HG03025 (cell line): ENCODE data around the gene TRIAP1.
A peak's percentile ranks its signal among the peaks of the same experiment; 100 is the strongest.
"Not testable (repeated sequence)": the region's sequence is repeated elsewhere in the genome, so short reads cannot be mapped to it uniquely, and the experiment has no call there.

Experiments
- ATAC-seq: cut with Tn5 transposase; IDR thresholded peaks from one replicate; pipeline ENCODE4 v1.9.1; 2021; ENCODE audit warnings: mild to moderate bottlenecking, moderate library complexity; ENCODE audit not compliant: unreplicated experiment, low FRiP score

The TRIAP1 gene

DNA sequence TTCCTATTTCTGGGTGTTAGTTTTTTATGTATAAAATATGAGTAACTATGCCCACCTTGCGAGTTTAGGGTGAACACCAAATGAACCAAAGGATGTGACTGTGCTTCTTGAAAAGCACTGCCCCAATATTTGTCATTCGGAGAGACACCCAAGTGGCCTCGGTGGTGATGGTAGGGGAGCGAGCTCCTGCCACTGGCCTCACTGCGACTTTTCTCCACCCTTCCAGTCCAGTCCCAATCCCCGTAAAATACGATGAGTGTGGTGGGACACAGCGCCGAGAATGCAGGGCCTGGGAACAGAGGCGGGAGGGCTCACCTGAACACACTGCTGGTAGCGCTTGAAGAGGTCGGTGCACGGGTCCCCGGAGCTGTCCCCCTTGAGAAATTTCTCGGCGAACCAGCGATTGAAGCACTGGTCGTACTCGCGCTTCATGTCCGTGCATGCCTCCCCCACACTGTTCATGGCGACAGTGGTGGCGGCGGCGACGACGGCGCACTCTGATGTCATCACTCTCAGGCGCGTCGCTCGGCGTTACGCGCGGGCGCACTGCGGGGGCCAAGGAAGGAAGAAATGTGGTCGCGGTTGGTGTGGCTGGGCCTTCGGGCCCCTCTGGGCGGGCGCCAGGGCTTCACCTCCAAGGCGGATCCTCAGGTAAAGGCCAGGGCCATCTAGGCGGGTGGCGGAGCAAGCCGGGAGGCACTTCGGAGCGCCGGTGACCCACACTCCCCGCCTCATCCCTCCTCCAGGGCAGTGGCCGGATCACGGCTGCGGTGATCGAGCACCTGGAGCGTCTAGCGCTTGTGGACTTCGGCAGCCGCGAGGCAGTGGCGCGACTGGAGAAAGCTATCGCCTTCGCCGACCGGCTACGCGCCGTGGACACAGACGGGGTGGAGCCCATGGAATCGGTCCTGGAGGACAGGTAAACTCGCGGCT lies at the start of gene TRIAP1, which contains the start of gene GATC:
TRIAP1 (minus strand) TSS at position 474 of the 933 bp plus-strand sequence; CDS start at position 462, 12 bp downstream.
GATC (plus strand) TSS at position 534 of the 933 bp plus-strand sequence; CDS start at position 571, 37 bp downstream.
- peak; percentile 73 for ATAC-seq

DNA sequence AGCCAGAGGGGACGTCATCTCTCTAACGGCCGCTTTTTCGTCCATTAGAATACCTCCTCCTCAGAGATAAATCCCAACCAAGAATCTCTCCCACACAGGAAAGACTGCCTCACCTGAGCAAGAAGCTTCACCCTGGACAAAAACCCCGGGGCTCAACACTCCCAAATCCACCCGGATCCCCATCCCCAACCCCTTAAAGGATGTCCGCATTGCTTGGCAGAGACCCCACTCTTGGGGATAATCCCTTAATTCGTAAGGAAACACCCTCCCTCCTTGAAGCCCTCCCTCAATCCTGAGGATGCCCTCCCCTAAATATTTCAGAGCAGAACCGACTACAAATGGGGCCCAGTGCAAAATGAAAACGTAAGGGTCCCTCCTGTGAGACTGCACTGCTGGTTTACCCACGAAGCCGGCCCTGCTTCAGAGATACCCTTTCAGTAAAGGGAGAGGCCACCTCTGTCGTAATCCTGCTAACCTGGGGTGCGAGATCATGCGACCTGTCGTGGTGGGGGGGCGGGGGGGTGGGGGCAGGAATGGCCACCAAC lies 49.1 kb upstream of the TRIAP1 start:
- ATAC-seq, result no peak

DNA sequence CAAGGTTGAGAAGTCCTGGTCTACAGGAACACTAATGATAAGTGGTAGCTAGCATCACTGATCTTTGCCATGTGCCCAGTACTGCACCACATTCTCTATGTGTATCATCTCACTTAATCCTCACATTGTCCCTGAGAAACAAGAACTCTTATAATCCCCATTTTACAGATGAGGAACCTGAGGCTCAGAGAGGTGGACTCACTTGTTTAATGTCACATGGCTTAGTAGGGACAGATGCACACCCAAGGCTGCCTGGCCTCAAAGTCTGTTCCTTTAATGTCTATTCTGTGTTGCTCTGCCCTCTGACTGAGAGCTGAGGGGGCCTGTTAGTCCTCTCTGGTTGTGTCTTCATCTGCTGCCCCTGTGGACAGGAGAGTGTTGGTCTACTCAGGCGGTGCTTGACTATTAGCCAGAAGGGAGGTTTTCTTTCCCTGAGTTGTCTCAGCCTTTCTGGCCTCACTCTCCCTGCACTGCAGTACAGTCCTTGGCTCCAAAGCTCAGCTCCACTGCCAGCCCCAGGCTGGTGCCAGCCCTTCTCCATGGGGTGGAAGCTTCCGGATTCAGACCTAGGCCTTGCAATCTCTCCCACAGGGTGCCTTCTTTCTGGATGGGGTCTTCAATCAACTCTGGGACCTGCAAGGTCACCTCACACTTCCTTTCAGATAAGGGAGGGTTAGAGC lies 44.8 kb upstream of the TRIAP1 start:
- ATAC-seq, result no peak

DNA sequence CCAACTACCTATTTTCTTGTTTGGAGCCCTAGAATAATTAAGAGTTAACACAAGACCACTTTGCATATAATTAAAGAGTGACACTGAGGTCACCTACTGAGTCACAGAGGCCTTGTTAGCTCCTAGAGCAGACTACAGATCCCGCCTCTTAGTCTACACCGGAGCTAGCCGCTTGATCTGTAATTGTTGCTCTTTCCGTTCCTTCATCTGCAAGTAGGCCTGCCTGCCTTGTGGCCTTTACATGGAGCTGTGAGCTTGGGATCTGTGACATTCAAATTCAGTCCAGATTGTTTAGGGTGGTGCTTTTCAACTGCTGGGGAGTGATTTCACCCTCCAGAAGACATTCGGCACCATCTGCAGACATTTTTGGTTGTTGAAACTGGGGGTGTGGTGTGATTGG lies 44.1 kb upstream of the TRIAP1 start:
- ATAC-seq, result no peak

DNA sequence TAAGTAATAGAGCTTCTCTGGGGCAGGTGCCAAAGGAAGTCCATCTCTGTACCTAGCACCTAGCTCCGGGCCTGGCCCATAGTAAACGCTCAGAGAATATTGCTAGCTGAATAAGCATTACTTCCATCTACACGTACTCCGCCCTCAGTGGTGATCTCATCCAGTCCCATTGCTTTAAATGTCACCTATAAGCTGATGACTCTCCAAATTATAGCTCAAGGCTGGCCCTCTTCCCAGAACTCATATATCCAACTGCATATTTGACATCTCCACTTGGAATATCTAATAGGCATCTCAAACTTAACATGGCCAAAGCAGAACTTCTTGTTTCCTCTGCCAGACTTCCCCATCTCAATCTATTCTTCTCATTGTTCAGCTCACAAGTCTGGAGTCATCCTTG lies 42.8 kb upstream of the TRIAP1 start:
- ATAC-seq, result no peak

DNA sequence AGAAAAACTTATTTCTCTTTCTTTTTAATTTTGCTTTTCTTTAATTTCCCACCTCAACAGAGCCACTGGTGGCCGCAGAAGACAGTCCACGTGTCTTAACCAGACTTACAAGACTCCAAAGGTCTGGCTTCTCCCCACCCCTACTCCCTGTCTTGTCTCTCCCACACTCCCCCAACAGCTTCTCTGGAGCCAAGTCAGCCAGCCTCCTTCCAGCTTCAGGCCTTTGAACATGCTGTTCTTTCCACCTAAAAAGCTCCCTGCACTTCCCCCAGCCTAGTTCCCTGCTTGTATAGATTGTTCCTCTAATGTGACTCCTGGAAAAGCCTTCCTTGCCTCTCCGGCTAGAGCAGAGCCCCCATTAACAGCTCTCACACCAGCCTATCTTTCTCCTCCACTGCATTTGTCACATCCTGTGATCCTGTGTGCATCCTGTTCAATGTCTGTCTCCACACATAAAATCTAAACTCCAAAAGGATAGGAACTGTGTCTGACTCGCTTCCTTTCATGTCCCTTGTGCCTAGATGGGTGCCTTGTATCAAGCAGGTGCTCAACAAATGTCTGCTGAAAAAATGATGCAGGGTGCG lies 42.0 kb upstream of the TRIAP1 start:
- no peak for ATAC-seq

DNA sequence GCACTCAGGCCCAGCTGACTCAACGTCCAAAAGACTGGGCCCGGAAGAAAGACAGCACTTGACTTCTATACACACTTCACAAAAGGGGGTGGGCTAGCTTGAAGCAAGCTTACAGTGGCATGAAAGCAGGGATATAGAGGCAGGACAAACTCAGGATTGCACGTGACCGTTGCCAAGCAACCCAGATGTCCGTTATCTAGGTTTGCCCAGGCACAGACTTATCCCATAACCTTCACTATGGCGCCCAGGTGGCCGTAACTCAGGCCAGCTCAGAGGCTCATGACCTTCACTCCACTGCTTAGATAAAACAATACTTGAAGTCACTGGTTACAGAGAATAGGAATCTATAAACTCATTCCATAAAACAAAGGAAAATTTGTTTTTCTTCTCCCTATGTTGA lies 41.4 kb upstream of the TRIAP1 start:
- ATAC-seq, result not testable (repeated sequence)

DNA sequence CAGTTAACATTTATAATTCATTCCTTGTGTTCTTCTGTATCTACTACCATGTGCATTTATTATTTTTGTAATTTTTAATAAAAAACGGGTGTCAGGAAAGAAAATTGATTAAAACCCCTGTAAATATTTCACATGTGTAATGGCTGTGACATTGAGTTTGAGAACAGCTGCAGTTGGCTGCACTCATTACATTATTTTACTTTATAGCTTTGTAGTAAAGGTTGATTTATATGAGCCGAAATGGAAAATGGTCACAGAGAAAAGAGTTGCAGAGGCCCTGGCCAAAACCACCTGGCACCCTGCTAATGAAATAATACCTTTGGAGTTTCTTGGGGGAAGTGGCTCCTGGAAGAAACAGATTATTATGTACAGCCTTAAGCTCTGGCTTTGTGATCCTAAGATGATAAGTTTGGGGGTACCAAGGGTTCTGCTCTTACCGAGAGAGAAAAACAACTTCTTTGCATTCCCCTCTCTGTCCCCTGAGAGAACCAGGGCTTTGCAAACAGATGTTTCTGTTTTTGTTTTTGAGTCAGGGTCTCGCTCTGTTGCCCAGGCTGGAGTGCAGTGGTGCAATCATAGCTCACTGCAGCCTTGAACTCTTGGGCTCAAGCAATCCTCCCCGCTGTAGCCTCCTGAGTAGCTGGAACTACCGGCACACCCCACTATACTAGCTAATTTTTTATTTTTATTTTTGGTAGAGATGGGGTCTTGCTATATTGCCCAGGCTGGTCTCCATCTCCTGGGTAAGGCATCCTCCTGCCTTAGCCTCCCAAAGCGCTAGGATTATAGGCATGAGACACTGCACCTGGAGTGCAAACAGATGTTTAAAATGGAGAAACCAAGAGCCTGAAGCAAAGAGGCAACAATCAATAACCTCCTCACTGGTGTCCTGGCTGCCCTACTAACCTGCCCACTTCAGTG lies 40.0 kb upstream of the TRIAP1 start:
- no peak for ATAC-seq

DNA sequence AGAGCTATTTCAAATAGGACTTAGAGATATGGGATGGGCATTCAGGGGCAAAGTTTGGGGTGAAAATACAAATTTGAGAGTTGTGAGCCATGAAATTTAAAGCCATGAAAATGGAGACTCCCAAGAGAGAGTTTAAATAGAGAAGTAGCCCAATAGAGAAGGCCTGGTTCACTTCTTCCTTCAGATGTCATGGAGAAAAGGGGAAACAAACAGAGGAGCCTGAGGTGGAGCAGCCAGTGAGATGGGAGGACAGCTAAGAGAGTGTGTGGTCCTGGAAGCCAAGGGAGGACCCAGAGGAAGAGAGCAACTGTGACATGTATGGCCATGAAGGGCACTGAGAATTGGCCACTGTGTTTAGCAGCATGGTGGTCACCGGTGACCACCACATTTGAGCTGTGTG lies 37.4 kb upstream of the TRIAP1 start:
- no peak for ATAC-seq

DNA sequence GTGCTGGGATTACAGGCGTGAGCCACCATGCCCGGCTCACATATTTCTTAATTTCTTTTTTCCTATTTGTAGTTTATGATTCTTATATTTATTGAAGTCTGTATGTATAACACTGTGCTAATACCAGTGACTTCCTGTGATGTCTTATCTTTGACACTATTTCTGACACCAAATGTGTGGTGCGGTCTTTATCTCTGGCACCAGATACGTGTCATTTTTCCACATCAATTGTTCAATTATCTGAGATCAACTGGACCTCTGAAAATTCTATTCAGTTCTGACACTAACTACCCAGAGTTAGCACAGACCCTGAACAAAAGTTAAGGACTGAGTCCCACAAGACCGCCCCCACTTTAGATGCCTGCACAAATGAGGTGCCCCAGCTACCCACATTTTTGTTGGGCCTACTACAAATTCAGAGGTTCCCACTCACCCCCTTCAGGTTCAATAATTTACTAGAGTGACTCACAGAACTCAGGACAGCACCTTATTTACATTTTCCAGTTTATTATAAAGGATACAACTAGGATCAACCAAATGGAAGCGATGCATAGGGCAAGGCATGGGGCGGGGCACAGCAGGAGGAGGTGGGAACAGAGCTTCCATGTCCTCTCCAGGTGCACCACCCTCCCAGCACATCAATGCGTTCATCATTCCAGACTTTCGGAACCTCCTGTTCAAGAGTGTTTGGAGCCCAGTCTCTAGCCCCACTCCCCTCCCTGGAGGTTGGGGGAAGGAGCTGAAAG lies 35.0 kb upstream of the TRIAP1 start:
- ATAC-seq, result no peak

DNA sequence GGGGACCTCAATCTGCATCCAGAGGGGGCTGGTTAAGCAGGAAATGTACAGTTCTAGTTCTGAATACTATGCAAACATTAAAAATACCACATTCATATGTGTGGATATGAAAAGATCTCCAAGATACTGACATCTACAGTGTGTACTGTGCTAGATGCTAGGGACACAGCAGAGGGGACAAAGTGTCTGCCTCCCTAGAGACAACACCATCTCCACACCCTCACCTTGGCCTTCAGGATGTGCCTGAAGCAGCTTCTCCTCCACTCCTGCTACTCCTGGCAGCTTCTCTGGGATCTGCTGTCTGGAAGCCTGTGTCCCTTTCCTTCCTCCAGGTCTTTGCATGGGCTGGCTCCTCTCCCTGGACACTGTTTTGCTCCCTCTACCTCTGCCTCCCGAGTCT lies 34.0 kb upstream of the TRIAP1 start:
- no peak for ATAC-seq

DNA sequence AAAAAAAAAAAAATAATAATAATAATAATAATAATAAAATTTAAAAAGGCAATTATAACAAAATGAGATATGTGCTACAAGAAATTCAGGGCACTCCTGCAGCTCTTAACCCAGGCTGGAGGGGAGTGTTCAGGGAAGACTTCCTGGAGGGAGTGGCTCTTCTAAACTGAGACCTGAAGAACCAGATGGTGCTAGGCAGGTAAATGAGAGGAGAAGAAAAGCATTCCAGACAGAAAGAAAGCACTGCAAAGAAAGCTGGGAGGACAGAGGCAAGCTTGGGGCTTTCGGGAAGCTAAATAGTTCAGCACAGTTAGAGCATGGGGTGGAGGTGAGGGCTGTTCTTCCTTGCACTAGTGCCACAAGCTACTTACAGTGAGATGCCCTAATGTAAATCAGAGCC lies 33.3 kb upstream of the TRIAP1 start:
- no peak for ATAC-seq

DNA sequence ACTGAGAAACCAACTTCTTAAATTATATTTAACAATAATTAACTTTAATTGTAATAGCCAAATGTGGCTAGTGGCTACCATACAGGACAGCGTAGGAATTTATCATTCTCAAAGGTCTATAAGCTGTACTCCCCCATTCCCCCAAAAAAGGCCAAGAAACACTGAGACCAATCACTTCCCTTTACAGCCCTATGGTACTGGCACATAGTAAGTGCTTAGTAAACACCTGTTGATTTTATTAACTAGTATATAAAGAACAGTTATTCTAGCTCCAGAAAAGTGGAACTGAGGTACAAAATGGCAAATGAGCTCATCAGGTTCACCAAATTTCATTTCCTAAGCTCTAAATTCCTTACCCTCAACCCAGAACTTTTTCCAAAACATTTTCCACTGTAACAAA lies 29.5 kb upstream of the TRIAP1 start:
- ATAC-seq, result no peak

DNA sequence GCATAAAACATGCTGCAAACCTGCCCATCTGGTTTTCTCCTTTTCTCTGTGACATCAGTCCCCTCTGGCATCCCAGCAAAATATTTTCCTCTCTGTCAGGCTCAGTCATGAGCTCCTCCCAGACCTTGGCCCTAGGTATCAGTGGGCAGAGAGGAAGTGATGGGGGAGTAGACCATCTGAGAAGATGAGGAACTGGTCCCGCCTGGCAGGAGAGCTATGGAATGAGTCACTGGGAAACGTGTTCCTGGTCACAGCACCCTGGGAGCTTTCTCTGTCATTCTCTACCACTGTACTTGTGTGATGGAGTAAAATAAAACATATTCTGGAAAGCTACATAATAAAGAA lies 28.4 kb upstream of the TRIAP1 start:
- no peak for ATAC-seq

DNA sequence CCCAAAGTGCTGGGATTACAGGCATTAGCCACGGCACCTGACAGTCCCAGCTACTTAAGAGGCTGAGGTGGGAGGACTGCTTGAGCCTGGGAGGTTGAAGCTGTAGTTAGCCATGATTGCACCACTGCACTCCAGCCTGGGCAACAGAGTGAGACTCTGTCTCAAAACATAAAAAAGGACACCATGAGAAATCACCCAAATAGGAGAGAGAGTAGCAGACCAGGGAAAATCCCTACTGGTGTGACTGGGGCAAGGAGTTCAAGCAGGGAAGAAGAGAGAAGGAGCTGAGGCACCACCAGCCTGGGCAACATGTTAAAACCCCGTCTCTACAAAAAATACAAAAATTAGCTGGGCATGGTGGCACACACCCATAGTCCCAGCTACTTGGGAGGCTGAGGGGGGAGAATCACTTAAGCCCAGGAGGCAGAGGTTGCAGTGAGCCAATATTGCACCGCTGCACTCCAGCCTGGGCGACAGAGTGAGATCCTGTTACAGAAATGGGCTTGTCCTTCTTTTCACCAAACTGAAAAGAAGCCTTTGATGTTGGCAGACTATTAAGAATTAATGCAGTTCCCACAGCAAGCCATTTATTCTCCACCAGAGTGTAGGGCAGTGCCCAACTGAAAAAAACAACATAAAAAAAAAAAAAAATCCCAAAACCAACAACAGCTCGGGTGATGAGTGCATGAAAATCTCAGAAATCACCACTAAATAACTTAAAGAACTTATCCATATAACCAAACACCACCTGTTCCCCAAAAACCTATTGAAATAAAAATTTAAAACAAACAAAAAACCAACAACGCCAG lies 27.8 kb upstream of the TRIAP1 start:
- ATAC-seq, result no peak

DNA sequence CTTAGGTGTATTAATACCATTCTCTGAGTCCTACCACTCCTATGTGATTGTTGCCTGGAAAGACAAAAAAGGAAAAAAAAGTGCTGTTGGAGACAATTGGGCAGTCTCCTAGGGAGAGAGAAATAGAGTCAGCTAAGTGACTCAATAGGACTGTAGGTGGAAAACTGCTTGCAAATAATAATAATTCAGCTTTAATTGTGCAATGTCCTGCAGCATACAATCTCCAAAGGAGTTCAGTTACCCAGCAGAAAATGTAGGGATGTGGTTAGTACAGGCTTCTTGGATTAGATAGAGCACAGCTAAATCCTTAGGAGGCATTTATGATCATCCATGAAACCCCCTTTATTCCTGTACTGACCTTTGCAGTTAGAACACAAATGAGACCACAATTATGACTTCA lies 26.3 kb upstream of the TRIAP1 start:
- ATAC-seq, result no peak

DNA sequence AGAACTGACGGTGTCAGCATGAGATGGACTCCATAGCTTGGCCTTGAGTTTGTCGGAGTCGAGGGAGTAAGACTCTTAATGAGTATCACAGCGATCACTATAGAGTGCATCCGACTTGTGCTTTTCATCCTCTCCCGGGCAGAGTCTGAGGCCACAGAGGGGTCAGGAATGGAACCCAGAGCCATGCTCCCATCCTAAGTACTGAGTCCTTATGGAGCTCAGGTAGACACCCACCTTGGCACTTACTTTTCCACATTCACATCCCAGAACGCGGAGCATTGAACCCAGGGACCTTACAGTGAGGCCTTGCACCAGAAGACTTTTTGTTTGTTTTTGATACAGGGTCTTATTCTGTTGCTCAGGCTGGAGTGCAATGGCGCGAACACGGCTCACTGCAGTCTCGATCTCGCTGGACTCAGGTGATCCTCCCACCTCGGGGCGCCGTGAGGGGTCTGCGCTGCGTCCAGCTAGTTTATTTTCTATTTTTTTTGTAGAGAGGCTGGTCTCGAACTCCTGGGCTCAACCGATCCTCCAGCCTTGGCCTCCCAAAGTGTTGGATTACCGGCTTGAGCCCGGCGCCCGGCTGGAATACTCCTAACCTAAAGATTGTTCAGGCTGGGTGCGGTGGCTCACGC lies 24.1 kb upstream of the TRIAP1 start:
- ATAC-seq, result peak; percentile 3
